Caco-2 (cell line): Measurements from ENCODE around the gene DSN1. TPM values are rescaled to one million over a fixed set of nuclear protein-coding genes. Genes with fewer than 3 reads are reported as not detected.

Experiments used
- BruUV-seq: library from RNA; stranded (reverse); fragments of 400-500 nt; replicated peaks from 2 replicates; lab custom pipeline; 2021; lab: Mats Ljungman, UMichigan
- CTCF ChIA-PET: fragments of 300-600 bp; sonication (Branson Sonifier 250); formaldehyde crosslinking; loops from one replicate; lab custom pipeline; 2022; ENCODE audit warnings: antibody characterized with exemption; lab: Charles Lee
- POLR2A ChIA-PET: fragments of 300-600 bp; sonication (Branson Sonifier 250); formaldehyde crosslinking; loops from one replicate; lab custom pipeline; 2022; ENCODE audit warnings: antibody characterized with exemption; lab: Charles Lee
- DNase-seq, 2 experiments: peaks; one replicate each; pipeline versions ENCODE4 v3.0.0 to v3.0.0-alpha.2; 2020 to 2022
- H3K27me3 ChIP-seq: replicated peaks from 2 replicates; pipeline ENCODE4 v1.6.0; 2011; ENCODE audit warnings: low read length; ENCODE audit not compliant: control insufficient read depth, insufficient read depth
- H3K36me3 ChIP-seq: 2 replicates; pipeline ENCODE4 v1.5.1; 2011; ENCODE audit warnings: low read length; ENCODE audit not compliant: control insufficient read depth, insufficient read depth
- H3K4me1 ChIP-seq: fragments of 250-450 bp; sonication (Bioruptor Pico); 2 replicates; pipeline ENCODE4 v1.5.1; 2020; ENCODE audit warnings: mild to moderate bottlenecking
- H3K4me3 ChIP-seq: 2 replicates; pipeline ENCODE4 v1.5.1; 2011; ENCODE audit warnings: low read depth, mild to moderate bottlenecking, control low read depth, low read length
- H3K9me3 ChIP-seq: fragments of 250-450 bp; sonication (Bioruptor Pico); 2 replicates; pipeline ENCODE4 v1.5.1; 2020; ENCODE audit warnings: mild to moderate bottlenecking, moderate library complexity
- H3K27ac Mint-ChIP-seq: one replicate; pipeline ENCODE4 v1.8.0; 2022; ENCODE audit warnings: mixed read lengths; ENCODE audit not compliant: unreplicated experiment
- H3K27me3 Mint-ChIP-seq: one replicate; pipeline ENCODE4 v1.8.0; 2022; ENCODE audit warnings: mixed read lengths; ENCODE audit not compliant: insufficient read depth, unreplicated experiment
- H3K36me3 Mint-ChIP-seq: one replicate; pipeline ENCODE4 v1.8.0; 2022; ENCODE audit warnings: mild to moderate bottlenecking, mixed read lengths; ENCODE audit not compliant: insufficient read depth, unreplicated experiment
- H3K4me1 Mint-ChIP-seq: one replicate; pipeline ENCODE4 v1.8.0; 2022; ENCODE audit warnings: low read depth, mixed read lengths; ENCODE audit not compliant: unreplicated experiment
- H3K4me3 Mint-ChIP-seq: one replicate; pipeline ENCODE4 v1.8.0; 2022; ENCODE audit warnings: mild to moderate bottlenecking, moderate library complexity, mixed read lengths; ENCODE audit not compliant: unreplicated experiment
- H3K9me3 Mint-ChIP-seq: one replicate; pipeline ENCODE4 v1.8.0; 2022; ENCODE audit warnings: mixed read lengths; ENCODE audit not compliant: unreplicated experiment
- CTCF ChIP-seq, 2 experiments: fragments of 200-600 bp in 1 of 2; IDR thresholded peaks; 1 replicate in 1 of 2; 2 replicates in 1 of 2; pipeline versions ENCODE4 v1.5.1 to v1.8.0; 2011 to 2022; ENCODE audit warnings: antibody characterized with exemption in 1 of 2, control low read depth in 1 of 2, inconsistent platforms in 1 of 2, low read depth in 1 of 2, low read length in 1 of 2, mild to moderate bottlenecking in 1 of 2, moderate library complexity in 1 of 2; ENCODE audit not compliant: insufficient read depth in 1 of 2, severe bottlenecking in 1 of 2, unreplicated experiment in 1 of 2
- intact Hi-C: fragments of 100-400 bp; cut with micrococcal nuclease; formaldehyde crosslinking; loops from one replicate; pipeline ENCODE4 v1.10.0; 2022; ENCODE audit not compliant: unreplicated experiment
- total RNA-seq: library from RNA; stranded (reverse); gene quantifications from 2 replicates; pipeline ENCODE4 v1.2.3, GENCODE V29; 2022

DSN1 gene
- total RNA-seq, 1 experiment from 2014 or later, result 59.2 TPM

- Histone ChIP-seq H3K27me3 (no peaks in the 10 kb centered on the region), H3K4me1 (peaks cover 12% of the 10 kb centered on the region), H3K4me3 (no peak overlapping the region), H3K36me3 (no peaks in the 10 kb centered on the region), H3K9me3 (no peaks in the 10 kb centered on the region)
- no peak overlapping the region for H3K27ac Mint-ChIP-seq
- CTCF ChIA-PET, result interaction anchor here (0.6 to 3.2 kb wide), 5 partner anchors 11 to 1573 kb away, joined by 4 to 22 read pairs (median 6); partner anchors contain the start of genes DSN1 and RAB5IF
- H3K36me3 Mint-ChIP-seq, result peaks cover 4% of the 10 kb centered on the region
- no peak for TF ChIP-seq CTCF (IDR thresholded peaks at IDR 0.05; ENCODE audit: insufficient read depth in 1 of 2, low read depth in 1 of 2, low read length in 1 of 2, severe bottlenecking in 1 of 2, unreplicated experiment in 1 of 2)
- no peaks in the 10 kb centered on the region for H3K9me3 Mint-ChIP-seq
- POLR2A ChIA-PET, result interaction anchor here (1.4 kb wide), 2 partner anchors 11 to 29 kb away, joined by 7 to 8 read pairs; partner anchors contain the start of gene DSN1
- BruUV-seq, result TSS peak; percentile 52
- peak in 1 of 2 experiments; percentile 17 for DNase-seq
- H3K4me1 Mint-ChIP-seq, result peaks cover 21% of the 10 kb centered on the region
- intact Hi-C loops, result no loop called here
- no peaks in the 10 kb centered on the region for H3K27me3 Mint-ChIP-seq
- H3K4me3 Mint-ChIP-seq, result peak overlapping the region; percentile 86
Observed at GRCh38 chr20:36744243-36744642, 29.3 kb downstream of the DSN1 start.

- Histone ChIP-seq H3K27me3 (no peaks in the 10 kb centered on the region), H3K4me3 (no peak overlapping the region), H3K9me3 (no peaks in the 10 kb centered on the region), H3K36me3 (no peaks in the 10 kb centered on the region), H3K4me1 (peaks cover 12% of the 10 kb centered on the region)
- ChIA-PET POLR2A (interaction anchor here (0.7 kb wide), 1 partner anchor 31 kb away, joined by 3 read pairs; the partner anchor contains the start of gene DSN1), CTCF (no interaction called here)
- Mint-ChIP-seq H3K9me3 (no peaks in the 10 kb centered on the region), H3K4me3 (no peak overlapping the region), H3K4me1 (peaks cover 21% of the 10 kb centered on the region), H3K27me3 (no peaks in the 10 kb centered on the region), H3K36me3 (no peaks in the 10 kb centered on the region), H3K27ac (no peak overlapping the region)
- intact Hi-C loops, result no loop called here
- BruUV-seq, result no TSS peak
- no peak for TF ChIP-seq CTCF (IDR thresholded peaks at IDR 0.05; ENCODE audit: insufficient read depth in 1 of 2, low read depth in 1 of 2, low read length in 1 of 2, severe bottlenecking in 1 of 2, unreplicated experiment in 1 of 2)
- DNase-seq, result no peak
Observed at GRCh38 chr20:36742558-36742957, 31.0 kb downstream of the DSN1 start.

GRCh38 chr20:36741072-36741471, 32.5 kb downstream of the DSN1 start:
- H3K4me3 Mint-ChIP-seq, result no peak overlapping the region
- DNase-seq, result peak in 1 of 2 experiments; percentile 18
- H3K4me1 Mint-ChIP-seq, result peaks cover 21% of the 10 kb centered on the region
- H3K36me3 ChIP-seq, result no peaks in the 10 kb centered on the region
- peaks cover 16% of the 10 kb centered on the region for H3K4me1 ChIP-seq
- no peak for TF ChIP-seq CTCF (IDR thresholded peaks at IDR 0.05; ENCODE audit: insufficient read depth in 1 of 2, low read depth in 1 of 2, low read length in 1 of 2, severe bottlenecking in 1 of 2, unreplicated experiment in 1 of 2)
- H3K27me3 ChIP-seq, result no peaks in the 10 kb centered on the region
- H3K9me3 Mint-ChIP-seq, result no peaks in the 10 kb centered on the region
- intact Hi-C loops, result no loop called here
- H3K4me3 ChIP-seq, result no peak overlapping the region
- H3K9me3 ChIP-seq, result no peaks in the 10 kb centered on the region
- POLR2A ChIA-PET, result interaction anchor here (0.5 kb wide), 1 partner anchor 10 kb away, joined by 3 read pairs; no protein-coding TSS in a partner anchor
- no peaks in the 10 kb centered on the region for H3K36me3 Mint-ChIP-seq
- BruUV-seq, result no TSS peak
- CTCF ChIA-PET, result interaction anchor here (1.2 kb wide), 1 partner anchor 14 kb away, joined by 3 read pairs; no protein-coding TSS in a partner anchor
- H3K27ac Mint-ChIP-seq, result no peak overlapping the region
- no peaks in the 10 kb centered on the region for H3K27me3 Mint-ChIP-seq
